Measurements from ENCODE around the gene OR10C1.

GRCh38 chr6:29442719-29443118 is 3.6 kb downstream of the OR10C1 start:
- no peak for TF ChIP-seq CTCF (IDR thresholded peaks at IDR 0.05 in 2 of 3, conservative IDR thresholded peaks at IDR 0.05 in 1 of 3; ENCODE audit: borderline replicate concordance in 1 of 3, insufficient read depth in 1 of 3, low read depth in 2 of 3, low read length in 2 of 3)
- no peak for TF ChIP-seq MAX (IDR thresholded peaks at IDR 0.05)
- no peak for TF ChIP-seq CEBPB (IDR thresholded peaks at IDR 0.05; ENCODE audit: low read depth)
- no peak for TF ChIP-seq POLR2A (IDR thresholded peaks at IDR 0.05; ENCODE audit: borderline replicate concordance, extremely low read depth, insufficient read depth, insufficient read length)
- no peak for TF ChIP-seq POLR2AphosphoS5 (IDR thresholded peaks at IDR 0.05; ENCODE audit: low read depth, low read length)
- TF ChIP-seq EZH2 (IDR thresholded peaks at IDR 0.05) = no peak
- no peak for TF ChIP-seq EGR1 (IDR thresholded peaks at IDR 0.05; ENCODE audit: low read depth)
